ENCODE data around the gene FATE1. TPM values are rescaled to one million over a fixed set of nuclear protein-coding genes. Genes with fewer than 3 reads are reported as not detected.

The FATE1 gene
- total RNA-seq, 2 experiments from 2014 or later: not detected

DNA sequence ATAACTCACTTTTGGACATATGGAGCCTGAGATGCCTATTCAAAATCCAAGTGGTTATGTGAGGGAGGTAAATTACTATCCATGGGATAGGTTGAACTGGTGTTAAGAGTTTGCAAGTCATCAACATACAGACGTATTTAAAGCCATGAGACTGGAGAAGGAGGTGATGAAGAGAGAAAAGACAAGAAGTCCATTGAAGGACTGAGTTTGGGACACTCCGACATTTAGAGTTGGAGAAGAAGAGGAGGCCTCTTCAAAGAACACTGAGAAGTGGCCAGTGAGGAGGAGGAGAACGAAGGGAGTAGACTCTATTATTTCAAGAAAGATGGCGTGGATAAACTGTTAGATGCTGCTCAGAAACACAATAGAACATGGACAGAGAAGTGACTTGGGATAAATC, 18.6 kb downstream of the FATE1 start, which contains the start of gene CNGA2:
Gene CNGA2, plus strand, starts transcription at position 301 of the 400 bp plus-strand sequence. CDS start 3,738 bp downstream, outside the sequence.
- H3K36me3 ChIP-seq (ENCODE audit: insufficient read depth, low read length): no peaks in the 10 kb centered on the region
- H3K4me1 Mint-ChIP-seq (ENCODE audit: low read depth): no peaks in the 10 kb centered on the region
- no peak within 1 kb of the TSS for H3K27ac Mint-ChIP-seq
- TF ChIP-seq, protein P1, sequence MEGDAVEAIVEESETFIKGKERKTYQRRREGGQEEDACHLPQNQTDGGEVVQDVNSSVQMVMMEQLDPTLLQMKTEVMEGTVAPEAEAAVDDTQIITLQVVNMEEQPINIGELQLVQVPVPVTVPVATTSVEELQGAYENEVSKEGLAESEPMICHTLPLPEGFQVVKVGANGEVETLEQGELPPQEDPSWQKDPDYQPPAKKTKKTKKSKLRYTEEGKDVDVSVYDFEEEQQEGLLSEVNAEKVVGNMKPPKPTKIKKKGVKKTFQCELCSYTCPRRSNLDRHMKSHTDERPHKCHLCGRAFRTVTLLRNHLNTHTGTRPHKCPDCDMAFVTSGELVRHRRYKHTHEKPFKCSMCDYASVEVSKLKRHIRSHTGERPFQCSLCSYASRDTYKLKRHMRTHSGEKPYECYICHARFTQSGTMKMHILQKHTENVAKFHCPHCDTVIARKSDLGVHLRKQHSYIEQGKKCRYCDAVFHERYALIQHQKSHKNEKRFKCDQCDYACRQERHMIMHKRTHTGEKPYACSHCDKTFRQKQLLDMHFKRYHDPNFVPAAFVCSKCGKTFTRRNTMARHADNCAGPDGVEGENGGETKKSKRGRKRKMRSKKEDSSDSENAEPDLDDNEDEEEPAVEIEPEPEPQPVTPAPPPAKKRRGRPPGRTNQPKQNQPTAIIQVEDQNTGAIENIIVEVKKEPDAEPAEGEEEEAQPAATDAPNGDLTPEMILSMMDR (IDR thresholded peaks at IDR 0.05): no peak
- ChIA-PET POLR2A (no interaction called here), CTCF (no interaction called here)
- ATAC-seq (ENCODE audit: poor library complexity) (no peak), DNase-seq (no peak)
- H3K27ac ChIP-seq (ENCODE audit: low read depth in 1 of 2, low read length in 2 of 2): no peak within 1 kb of the TSS
- peaks cover 25% of the 10 kb centered on the region for H3K27me3 Mint-ChIP-seq
- H3K4me3 ChIP-seq (ENCODE audit: low read length): no peak within 1 kb of the TSS
- no peaks in the 10 kb centered on the region for H3K36me3 Mint-ChIP-seq (ENCODE audit: low read depth)
- intact Hi-C loops (cut with DNase I, micrococcal nuclease): no loop called here
- no peaks in the 10 kb centered on the region for H3K4me1 ChIP-seq (ENCODE audit: insufficient read depth, low read length)
- H3K27me3 ChIP-seq (ENCODE audit: control insufficient read depth in 1 of 2, insufficient read depth in 2 of 2, low read length in 2 of 2): no peaks in the 10 kb centered on the region
- H3K9me3 Mint-ChIP-seq: no peaks in the 10 kb centered on the region
- no peak within 1 kb of the TSS for H3K4me3 Mint-ChIP-seq
- no peaks in the 10 kb centered on the region for H3K9me3 ChIP-seq (ENCODE audit: control insufficient read depth in 1 of 2, insufficient read depth in 1 of 2, low read length in 2 of 2)

- TF ChIP-seq, protein P1 (IDR thresholded peaks at IDR 0.05): no peak
Observed at GRCh38 chrX:151735219-151735618, 19.4 kb downstream of the FATE1 start.

GRCh38 chrX:151736685-151737084, 20.9 kb downstream of the FATE1 start:
- ChIA-PET POLR2A (no interaction called here), CTCF (no interaction called here)
- H3K36me3 Mint-ChIP-seq (ENCODE audit: low read depth): no peaks in the 10 kb centered on the region
- Histone ChIP-seq H3K4me1 (ENCODE audit: insufficient read depth, low read length) (no peaks in the 10 kb centered on the region), H3K4me3 (ENCODE audit: low read length) (no peak overlapping the region), H3K36me3 (ENCODE audit: insufficient read depth, low read length) (no peaks in the 10 kb centered on the region), H3K27ac (ENCODE audit: low read depth in 1 of 2, low read length in 2 of 2) (no peak overlapping the region), H3K27me3 (ENCODE audit: control insufficient read depth in 1 of 2, insufficient read depth in 2 of 2, low read length in 2 of 2) (no peaks in the 10 kb centered on the region), H3K9me3 (ENCODE audit: control insufficient read depth in 1 of 2, insufficient read depth in 1 of 2, low read length in 2 of 2) (no peaks in the 10 kb centered on the region)
- DNase-seq (no peak), ATAC-seq (ENCODE audit: poor library complexity) (no peak)
- no peak overlapping the region for H3K27ac Mint-ChIP-seq
- no peaks in the 10 kb centered on the region for H3K9me3 Mint-ChIP-seq
- peaks cover 25% of the 10 kb centered on the region for H3K27me3 Mint-ChIP-seq
- H3K4me3 Mint-ChIP-seq: no peak overlapping the region
- intact Hi-C loops (cut with DNase I, micrococcal nuclease): no loop called here
- no peaks in the 10 kb centered on the region for H3K4me1 Mint-ChIP-seq (ENCODE audit: low read depth)
- TF ChIP-seq, protein P1 (IDR thresholded peaks at IDR 0.05): no peak

More at GRCh38 chrX:151735219-151735618, 19.4 kb downstream of the FATE1 start:
- DNase-seq (no peak), ATAC-seq (ENCODE audit: poor library complexity) (no peak)
- no peaks in the 10 kb centered on the region for H3K9me3 Mint-ChIP-seq
- Histone ChIP-seq H3K4me1 (ENCODE audit: insufficient read depth, low read length) (no peaks in the 10 kb centered on the region), H3K27me3 (ENCODE audit: control insufficient read depth in 1 of 2, insufficient read depth in 2 of 2, low read length in 2 of 2) (no peaks in the 10 kb centered on the region), H3K4me3 (ENCODE audit: low read length) (no peak overlapping the region), H3K27ac (ENCODE audit: low read depth in 1 of 2, low read length in 2 of 2) (no peak overlapping the region), H3K36me3 (ENCODE audit: insufficient read depth, low read length) (no peaks in the 10 kb centered on the region), H3K9me3 (ENCODE audit: control insufficient read depth in 1 of 2, insufficient read depth in 1 of 2, low read length in 2 of 2) (no peaks in the 10 kb centered on the region)
- H3K4me1 Mint-ChIP-seq (ENCODE audit: low read depth): no peaks in the 10 kb centered on the region
- ChIA-PET POLR2A (no interaction called here), CTCF (no interaction called here)
- intact Hi-C loops (cut with DNase I, micrococcal nuclease): no loop called here
- no peaks in the 10 kb centered on the region for H3K36me3 Mint-ChIP-seq (ENCODE audit: low read depth)
- H3K27me3 Mint-ChIP-seq: peaks cover 25% of the 10 kb centered on the region
- no peak overlapping the region for H3K27ac Mint-ChIP-seq
- H3K4me3 Mint-ChIP-seq: no peak overlapping the region

Data from CD4-positive, alpha-beta T cell (primary cell).